Measurements from ENCODE around the gene MAPT.

The MAPT gene

DNA sequence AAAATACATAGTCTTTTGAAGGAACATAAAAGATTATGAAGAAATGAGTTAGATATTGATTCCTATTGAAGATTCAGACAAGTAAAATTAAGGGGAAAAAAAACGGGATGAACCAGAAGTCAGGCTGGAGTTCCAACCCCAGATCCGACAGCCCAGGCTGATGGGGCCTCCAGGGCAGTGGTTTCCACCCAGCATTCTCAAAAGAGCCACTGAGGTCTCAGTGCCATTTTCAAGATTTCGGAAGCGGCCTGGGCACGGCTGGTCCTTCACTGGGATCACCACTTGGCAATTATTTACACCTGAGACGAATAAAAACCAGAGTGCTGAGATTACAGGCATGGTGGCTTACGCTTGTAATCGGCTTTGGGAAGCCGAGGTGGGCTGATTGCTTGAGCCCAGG, 114.2 kb downstream of the MAPT start:
- no peak for DNase-seq
- no peaks in the 10 kb centered on the region for H3K36me3 Mint-ChIP-seq (ENCODE audit: low read depth)
- H3K27me3 Mint-ChIP-seq (ENCODE audit: low read depth, poor library complexity), result peaks cover 12% of the 10 kb centered on the region
- no peak overlapping the region for H3K27ac Mint-ChIP-seq
- no peaks in the 10 kb centered on the region for H3K9me3 Mint-ChIP-seq
- H3K4me1 Mint-ChIP-seq, result peaks cover 18% of the 10 kb centered on the region
- no peak overlapping the region for H3K4me3 Mint-ChIP-seq
- TF ChIP-seq, protein P1, sequence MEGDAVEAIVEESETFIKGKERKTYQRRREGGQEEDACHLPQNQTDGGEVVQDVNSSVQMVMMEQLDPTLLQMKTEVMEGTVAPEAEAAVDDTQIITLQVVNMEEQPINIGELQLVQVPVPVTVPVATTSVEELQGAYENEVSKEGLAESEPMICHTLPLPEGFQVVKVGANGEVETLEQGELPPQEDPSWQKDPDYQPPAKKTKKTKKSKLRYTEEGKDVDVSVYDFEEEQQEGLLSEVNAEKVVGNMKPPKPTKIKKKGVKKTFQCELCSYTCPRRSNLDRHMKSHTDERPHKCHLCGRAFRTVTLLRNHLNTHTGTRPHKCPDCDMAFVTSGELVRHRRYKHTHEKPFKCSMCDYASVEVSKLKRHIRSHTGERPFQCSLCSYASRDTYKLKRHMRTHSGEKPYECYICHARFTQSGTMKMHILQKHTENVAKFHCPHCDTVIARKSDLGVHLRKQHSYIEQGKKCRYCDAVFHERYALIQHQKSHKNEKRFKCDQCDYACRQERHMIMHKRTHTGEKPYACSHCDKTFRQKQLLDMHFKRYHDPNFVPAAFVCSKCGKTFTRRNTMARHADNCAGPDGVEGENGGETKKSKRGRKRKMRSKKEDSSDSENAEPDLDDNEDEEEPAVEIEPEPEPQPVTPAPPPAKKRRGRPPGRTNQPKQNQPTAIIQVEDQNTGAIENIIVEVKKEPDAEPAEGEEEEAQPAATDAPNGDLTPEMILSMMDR (IDR thresholded peaks at IDR 0.05), result no peak

GRCh38 chr17:46009681-46010596, 115.6 kb downstream of the MAPT start:
- Mint-ChIP-seq H3K27me3 (ENCODE audit: low read depth, poor library complexity) (peaks cover 9% of the 10 kb centered on the region), H3K36me3 (ENCODE audit: low read depth) (no peaks in the 10 kb centered on the region), H3K4me1 (peaks cover 26% of the 10 kb centered on the region), H3K4me3 (no peak overlapping the region), H3K27ac (no peak overlapping the region), H3K9me3 (no peaks in the 10 kb centered on the region)
- TF ChIP-seq, protein P1 (IDR thresholded peaks at IDR 0.05), result no peak
- DNase-seq, result no peak

GRCh38 chr17:46010597-46011186, 116.3 kb downstream of the MAPT start:
- no peak for DNase-seq
- Mint-ChIP-seq H3K27me3 (ENCODE audit: low read depth, poor library complexity) (peaks cover 9% of the 10 kb centered on the region), H3K4me1 (peaks cover 26% of the 10 kb centered on the region), H3K4me3 (no peak overlapping the region), H3K36me3 (ENCODE audit: low read depth) (no peaks in the 10 kb centered on the region), H3K9me3 (no peaks in the 10 kb centered on the region), H3K27ac (no peak overlapping the region)
- TF ChIP-seq, protein P1 (IDR thresholded peaks at IDR 0.05), result no peak

- no peak overlapping the region for H3K27ac Mint-ChIP-seq
- no peak for DNase-seq
- H3K36me3 Mint-ChIP-seq (ENCODE audit: low read depth), result no peaks in the 10 kb centered on the region
- no peak overlapping the region for H3K4me3 Mint-ChIP-seq
- TF ChIP-seq, protein P1 (IDR thresholded peaks at IDR 0.05), result no peak
- no peaks in the 10 kb centered on the region for H3K9me3 Mint-ChIP-seq
- peaks cover 9% of the 10 kb centered on the region for H3K27me3 Mint-ChIP-seq (ENCODE audit: low read depth, poor library complexity)
- H3K4me1 Mint-ChIP-seq, result peaks cover 26% of the 10 kb centered on the region
Measured at GRCh38 chr17:46011711-46012505, 117.6 kb downstream of the MAPT start.

DNA sequence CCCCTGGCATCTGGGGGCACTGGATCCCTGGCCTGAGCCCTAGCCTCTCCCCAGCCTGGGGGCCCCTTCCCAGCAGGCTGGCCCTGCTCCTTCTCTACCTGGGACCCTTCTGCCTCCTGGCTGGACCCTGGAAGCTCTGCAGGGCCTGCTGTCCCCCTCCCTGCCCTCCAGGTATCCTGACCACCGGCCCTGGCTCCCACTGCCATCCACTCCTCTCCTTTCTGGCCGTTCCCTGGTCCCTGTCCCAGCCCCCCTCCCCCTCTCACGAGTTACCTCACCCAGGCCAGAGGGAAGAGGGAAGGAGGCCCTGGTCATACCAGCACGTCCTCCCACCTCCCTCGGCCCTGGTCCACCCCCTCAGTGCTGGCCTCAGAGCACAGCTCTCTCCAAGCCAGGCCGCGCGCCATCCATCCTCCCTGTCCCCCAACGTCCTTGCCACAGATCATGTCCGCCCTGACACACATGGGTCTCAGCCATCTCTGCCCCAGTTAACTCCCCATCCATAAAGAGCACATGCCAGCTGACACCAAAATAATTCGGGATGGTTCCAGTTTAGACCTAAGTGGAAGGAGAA, 118.2 kb downstream of the MAPT start:
- Mint-ChIP-seq H3K27me3 (ENCODE audit: low read depth, poor library complexity) (peaks cover 9% of the 10 kb centered on the region), H3K4me1 (peaks cover 26% of the 10 kb centered on the region), H3K27ac (peak overlapping the region; percentile 74), H3K36me3 (ENCODE audit: low read depth) (no peaks in the 10 kb centered on the region), H3K4me3 (no peak overlapping the region), H3K9me3 (no peaks in the 10 kb centered on the region)
- no peak for DNase-seq
- TF ChIP-seq, protein P1 (IDR thresholded peaks at IDR 0.05), result no peak
